ENCODE measurements around the gene ABCB6.

The ABCB6 gene

DNA sequence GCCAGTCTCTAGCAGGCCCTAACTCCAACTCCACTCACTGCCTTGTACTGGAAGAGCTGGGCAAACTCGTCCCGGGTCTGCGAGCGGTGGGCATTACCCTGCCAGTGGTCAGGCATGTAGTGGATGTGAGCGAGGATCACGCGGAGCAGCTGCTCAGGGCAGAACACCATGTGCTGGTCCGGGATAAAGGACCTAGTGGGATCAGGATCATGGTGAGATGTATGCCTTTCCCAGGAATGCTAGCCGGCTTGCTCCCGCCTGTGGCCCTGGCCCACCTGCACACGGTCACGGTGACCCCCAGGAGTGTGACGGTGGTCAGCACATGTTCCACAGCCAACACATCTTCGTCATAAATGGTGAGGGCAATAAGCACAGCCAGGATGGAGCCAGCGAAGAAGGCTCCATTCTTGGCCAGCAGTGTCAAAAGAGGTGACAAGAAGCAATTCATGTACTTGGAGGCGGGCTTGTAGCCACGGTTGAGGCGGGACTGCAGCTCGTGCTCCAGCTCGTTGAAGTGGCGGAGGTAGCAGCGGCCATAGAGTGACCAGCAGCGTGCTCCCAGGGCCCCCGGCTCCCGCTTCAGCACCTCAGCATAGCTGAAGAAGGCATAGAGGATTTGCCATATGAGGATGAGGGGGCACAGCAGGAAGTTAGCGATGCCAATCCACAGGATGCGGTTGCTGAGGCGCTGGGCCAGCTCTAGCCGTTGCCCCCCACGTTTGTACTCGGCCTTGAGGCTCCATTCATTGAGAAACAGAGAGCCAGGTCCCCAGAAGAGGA, 5.3 kb upstream of the ABCB6 start:
- no peaks in the 10 kb centered on the region for H3K27me3 Mint-ChIP-seq
- peaks cover 26% of the 10 kb centered on the region for H3K4me1 Mint-ChIP-seq
- H3K36me3 Mint-ChIP-seq = peaks cover 15% of the 10 kb centered on the region
- H3K9me3 Mint-ChIP-seq = no peaks in the 10 kb centered on the region
- no peak overlapping the region for H3K4me3 Mint-ChIP-seq
- H3K27ac Mint-ChIP-seq = no peak overlapping the region

- Mint-ChIP-seq H3K27ac (no peak overlapping the region), H3K4me3 (no peak overlapping the region), H3K36me3 (peaks cover 15% of the 10 kb centered on the region), H3K27me3 (no peaks in the 10 kb centered on the region), H3K4me1 (peaks cover 19% of the 10 kb centered on the region), H3K9me3 (no peaks in the 10 kb centered on the region)
Observed at GRCh38 chr2:219221957-219222518, 3.3 kb upstream of the ABCB6 start.

- H3K4me3 Mint-ChIP-seq = no peak overlapping the region
- H3K4me1 Mint-ChIP-seq = peaks cover 17% of the 10 kb centered on the region
- H3K27ac Mint-ChIP-seq = no peak overlapping the region
- no peaks in the 10 kb centered on the region for H3K27me3 Mint-ChIP-seq
- no peaks in the 10 kb centered on the region for H3K9me3 Mint-ChIP-seq
- H3K36me3 Mint-ChIP-seq = peaks cover 11% of the 10 kb centered on the region
Observed at GRCh38 chr2:219220652-219221402, 2.1 kb upstream of the ABCB6 start.

DNA sequence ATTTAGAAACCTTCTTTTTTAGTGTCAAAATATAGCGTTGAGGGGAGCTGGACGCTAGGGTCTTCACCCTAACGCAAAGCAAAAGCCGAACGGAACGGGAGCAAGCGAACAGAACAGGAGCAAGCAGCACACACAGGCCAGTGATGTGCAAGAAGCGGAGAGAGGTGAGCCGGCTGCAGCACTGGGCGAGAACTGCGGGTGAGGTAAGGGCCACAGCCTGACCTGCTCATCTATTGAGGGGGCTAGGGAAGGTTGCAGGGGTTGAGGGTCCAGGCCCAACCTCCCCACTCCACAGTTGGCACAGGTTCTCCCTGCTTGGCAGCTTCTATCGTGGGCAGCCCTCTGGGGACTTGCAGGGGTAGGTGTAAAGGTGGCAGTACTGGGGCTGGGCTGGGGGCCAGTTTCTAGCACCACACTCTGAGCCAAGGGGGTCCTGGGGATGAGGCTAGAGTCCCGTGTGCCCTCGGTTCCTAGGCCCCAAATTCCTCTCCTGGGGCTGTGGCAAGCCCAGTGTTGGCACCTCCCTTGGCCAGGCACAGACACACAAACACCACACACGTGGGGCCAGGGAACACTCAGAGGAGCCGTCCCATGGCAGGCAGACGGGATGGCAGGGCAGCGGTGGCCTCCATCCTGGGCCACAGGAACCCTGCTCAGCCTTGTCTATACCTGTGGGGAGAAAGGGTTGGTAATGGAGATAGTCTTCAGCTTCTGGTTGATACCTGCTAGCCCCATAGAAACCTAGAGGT, 1.2 kb upstream of the ABCB6 start:
- no peak overlapping the region for H3K27ac Mint-ChIP-seq
- peak overlapping the region; percentile 79 for H3K4me3 Mint-ChIP-seq
- no peaks in the 10 kb centered on the region for H3K9me3 Mint-ChIP-seq
- no peaks in the 10 kb centered on the region for H3K27me3 Mint-ChIP-seq
- H3K36me3 Mint-ChIP-seq = peaks cover 10% of the 10 kb centered on the region
- peaks cover 17% of the 10 kb centered on the region for H3K4me1 Mint-ChIP-seq

DNA sequence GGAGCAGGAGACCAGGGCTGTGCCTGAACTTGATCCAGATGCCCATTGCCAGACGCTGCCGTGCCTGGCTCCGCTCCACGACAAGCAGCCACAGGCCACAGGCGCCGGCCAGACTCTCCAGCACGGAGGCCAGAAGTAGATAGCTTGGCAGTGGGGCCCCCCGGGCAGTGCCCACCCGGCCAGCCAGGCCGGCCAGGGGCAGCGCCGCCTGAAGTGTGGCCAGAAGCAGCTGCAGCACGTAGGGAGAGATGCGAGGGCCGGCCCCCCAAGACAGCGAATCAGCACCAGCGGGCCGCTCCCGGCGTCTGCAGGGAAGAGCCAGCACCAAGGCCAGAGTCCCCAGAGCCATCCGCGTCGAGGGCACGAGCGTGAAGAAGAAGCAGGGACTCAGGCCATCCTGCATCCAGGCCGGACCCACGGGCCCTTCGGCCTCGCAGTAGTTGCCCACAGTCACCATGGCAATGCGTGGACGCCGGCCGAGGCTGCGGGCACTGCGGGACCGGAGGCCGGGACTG, 484 bp downstream of the ABCB6 start:
- H3K36me3 Mint-ChIP-seq = peaks cover 4% of the 10 kb centered on the region
- H3K4me1 Mint-ChIP-seq = peaks cover 17% of the 10 kb centered on the region
- H3K4me3 Mint-ChIP-seq = peak overlapping the region; percentile 79
- H3K27me3 Mint-ChIP-seq = no peaks in the 10 kb centered on the region
- H3K9me3 Mint-ChIP-seq = no peaks in the 10 kb centered on the region
- peak overlapping the region; percentile 52 for H3K27ac Mint-ChIP-seq

DNA sequence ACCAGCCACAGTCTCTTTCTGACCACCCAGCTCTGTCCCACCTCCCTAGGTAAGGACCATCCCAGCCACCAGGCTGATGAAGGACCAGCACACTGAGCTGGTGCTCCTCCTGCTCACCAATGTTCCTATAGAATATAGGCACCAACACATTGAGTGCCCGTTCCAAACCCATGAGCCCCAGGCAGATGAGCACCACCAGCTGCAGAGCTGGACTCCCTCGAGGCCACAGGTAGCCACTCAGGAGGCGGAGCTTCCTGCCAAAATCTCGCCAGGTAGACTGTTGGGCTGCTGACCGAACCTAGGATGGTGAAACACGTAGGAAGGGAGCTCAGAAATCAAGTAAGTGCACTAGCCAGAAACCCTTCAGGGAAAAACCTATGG, 2.2 kb downstream of the ABCB6 start:
- no peaks in the 10 kb centered on the region for H3K9me3 Mint-ChIP-seq
- H3K27me3 Mint-ChIP-seq = no peaks in the 10 kb centered on the region
- H3K4me1 Mint-ChIP-seq = peaks cover 18% of the 10 kb centered on the region
- peaks cover 6% of the 10 kb centered on the region for H3K36me3 Mint-ChIP-seq
- peak overlapping the region; percentile 60 for H3K4me3 Mint-ChIP-seq
- no peak overlapping the region for H3K27ac Mint-ChIP-seq

DNA sequence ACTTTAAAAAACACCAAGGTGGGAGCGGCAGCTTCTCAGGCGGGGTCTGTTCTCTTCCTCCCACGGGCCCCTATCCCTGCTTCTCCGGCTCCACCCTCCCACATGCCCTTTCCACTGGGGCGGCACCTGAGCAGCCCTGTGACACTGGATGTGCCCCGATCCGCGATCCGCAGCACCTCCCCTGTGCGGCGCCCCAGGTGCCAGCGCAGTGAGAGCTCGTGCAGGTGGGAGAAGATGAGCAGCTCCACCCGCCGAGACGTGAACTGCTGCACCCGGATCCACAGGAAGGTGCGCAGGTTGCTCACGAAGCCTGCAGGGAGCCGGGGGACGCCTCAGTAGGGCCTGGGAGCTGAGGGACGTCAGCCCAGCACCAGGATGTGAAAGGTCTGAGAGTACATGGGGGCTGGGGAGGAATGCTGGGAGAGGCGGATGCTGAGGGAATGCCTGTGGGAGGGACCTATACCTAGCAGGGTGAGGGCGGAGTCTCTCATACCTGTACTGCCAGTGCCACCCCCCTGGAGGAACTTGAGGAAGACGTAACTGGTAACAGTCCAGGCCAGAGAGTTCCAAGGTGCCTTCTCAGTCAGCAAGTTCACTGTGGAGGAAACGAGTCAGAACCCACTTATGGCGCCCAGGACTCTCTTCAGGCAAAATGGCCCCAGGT, 2.8 kb downstream of the ABCB6 start:
- H3K36me3 Mint-ChIP-seq = peaks cover 3% of the 10 kb centered on the region
- H3K27me3 Mint-ChIP-seq = no peaks in the 10 kb centered on the region
- peaks cover 23% of the 10 kb centered on the region for H3K4me1 Mint-ChIP-seq
- no peaks in the 10 kb centered on the region for H3K9me3 Mint-ChIP-seq
- H3K27ac Mint-ChIP-seq = no peak overlapping the region
- H3K4me3 Mint-ChIP-seq = no peak overlapping the region

DNA sequence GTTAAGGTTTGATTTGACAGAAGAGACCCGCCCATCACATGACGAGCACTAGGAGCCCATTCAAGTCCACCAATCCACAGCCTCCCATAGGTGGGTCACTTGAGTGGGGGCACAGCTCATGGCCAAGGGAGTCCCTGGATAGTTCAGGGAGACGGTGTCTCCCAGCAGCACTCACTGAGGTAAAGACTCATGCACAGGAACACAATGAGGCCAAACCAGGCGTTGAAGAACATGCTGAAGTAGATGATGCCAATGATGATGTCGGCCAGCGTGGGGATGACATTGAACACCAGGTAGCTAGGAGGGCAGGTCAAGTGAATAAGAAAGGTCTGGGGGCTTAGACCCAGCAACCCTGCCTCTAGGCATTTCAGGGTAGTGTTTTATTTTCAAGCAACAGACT, 4.0 kb downstream of the ABCB6 start:
- no peaks in the 10 kb centered on the region for H3K9me3 Mint-ChIP-seq
- H3K4me1 Mint-ChIP-seq = peaks cover 29% of the 10 kb centered on the region
- no peak overlapping the region for H3K27ac Mint-ChIP-seq
- H3K36me3 Mint-ChIP-seq = peaks cover 3% of the 10 kb centered on the region
- H3K4me3 Mint-ChIP-seq = no peak overlapping the region
- no peaks in the 10 kb centered on the region for H3K27me3 Mint-ChIP-seq

GRCh38 chr2:219214141-219214540, 4.6 kb downstream of the ABCB6 start:
- no peaks in the 10 kb centered on the region for H3K9me3 Mint-ChIP-seq
- no peak overlapping the region for H3K27ac Mint-ChIP-seq
- H3K36me3 Mint-ChIP-seq = peaks cover 2% of the 10 kb centered on the region
- no peaks in the 10 kb centered on the region for H3K27me3 Mint-ChIP-seq
- H3K4me3 Mint-ChIP-seq = peak overlapping the region; percentile 2
- peaks cover 33% of the 10 kb centered on the region for H3K4me1 Mint-ChIP-seq

DNA sequence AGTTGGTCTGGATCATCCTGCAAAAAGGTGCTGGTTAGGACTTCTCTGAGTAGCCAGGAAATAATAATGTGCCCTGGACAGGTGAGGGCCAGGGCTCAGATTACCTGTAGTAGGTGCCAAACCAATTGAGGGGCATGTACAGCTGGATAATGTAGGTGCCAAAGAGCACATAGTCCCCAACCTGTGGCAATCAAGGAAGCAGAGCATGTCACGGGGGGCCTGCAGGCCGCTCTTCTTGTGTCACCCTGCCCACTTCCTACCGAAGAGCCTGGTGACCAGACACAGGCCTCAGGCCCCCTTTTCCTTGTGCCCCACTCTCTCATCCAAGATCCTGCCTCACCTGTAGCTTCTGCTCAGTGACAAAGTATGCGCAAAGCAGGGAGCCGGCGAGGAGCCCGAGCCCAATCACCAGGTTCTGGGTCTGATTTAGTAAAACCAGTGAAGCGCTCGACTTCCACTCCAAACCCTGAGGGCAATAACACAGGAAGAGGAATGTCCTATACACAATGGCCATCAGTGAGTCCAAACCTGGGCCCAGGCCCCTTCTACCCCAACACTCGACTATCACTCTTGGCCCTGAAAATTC, 5.2 kb downstream of the ABCB6 start:
- Mint-ChIP-seq H3K9me3 (no peaks in the 10 kb centered on the region), H3K27me3 (no peaks in the 10 kb centered on the region), H3K36me3 (peaks cover 2% of the 10 kb centered on the region), H3K4me1 (peaks cover 34% of the 10 kb centered on the region), H3K27ac (no peak overlapping the region), H3K4me3 (no peak overlapping the region)

GRCh38 chr2:219213026-219213415, 5.7 kb downstream of the ABCB6 start:
- Mint-ChIP-seq H3K4me1 (peaks cover 38% of the 10 kb centered on the region), H3K9me3 (no peaks in the 10 kb centered on the region), H3K27me3 (no peaks in the 10 kb centered on the region), H3K4me3 (no peak overlapping the region), H3K27ac (no peak overlapping the region), H3K36me3 (peaks cover 5% of the 10 kb centered on the region)

GRCh38 chr2:219210886-219211362, 7.8 kb downstream of the ABCB6 start:
- H3K27me3 Mint-ChIP-seq = no peaks in the 10 kb centered on the region
- H3K4me3 Mint-ChIP-seq = no peak overlapping the region
- H3K27ac Mint-ChIP-seq = no peak overlapping the region
- H3K36me3 Mint-ChIP-seq = peaks cover 5% of the 10 kb centered on the region
- peaks cover 42% of the 10 kb centered on the region for H3K4me1 Mint-ChIP-seq
- H3K9me3 Mint-ChIP-seq = no peaks in the 10 kb centered on the region

GRCh38 chr2:219210196-219210885, 8.4 kb downstream of the ABCB6 start:
- H3K9me3 Mint-ChIP-seq = no peaks in the 10 kb centered on the region
- no peak overlapping the region for H3K27ac Mint-ChIP-seq
- H3K27me3 Mint-ChIP-seq = no peaks in the 10 kb centered on the region
- H3K4me1 Mint-ChIP-seq = peaks cover 42% of the 10 kb centered on the region
- H3K4me3 Mint-ChIP-seq = no peak overlapping the region
- H3K36me3 Mint-ChIP-seq = peaks cover 5% of the 10 kb centered on the region

All from activated naive CD4-positive, alpha-beta T cell treated with anti-CD3 and anti-CD28 coated beads, Interleukin-2, amount 50 U/mL, for 24 hours (primary cell).